Umbilical cord (tissue), 2 donors: ENCODE data around the gene DAPK1. TPM values are rescaled to one million over a fixed set of nuclear protein-coding genes. Genes with fewer than 3 reads are reported as not detected.

ENCODE experiments used
- DNase-seq: peaks from one replicate; pipeline ENCODE4 v3.0.0-alpha.2; 2015; ENCODE audit warnings: low spot score
- total RNA-seq: library from RNA; depleted of rRNA; stranded (reverse); fragments of >200 nt; gene quantifications from one replicate; pipeline ENCODE4 v1.2.3, GENCODE V29; 2014; ENCODE audit warnings: low replicate concordance; ENCODE audit not compliant: insufficient read depth

DAPK1 gene
- 77.0 TPM for total RNA-seq

GRCh38 chr9:87497604-87498045, at the start of gene DAPK1:
TSS of gene DAPK1 (plus strand) at chr9:87497867. CDS start at chr9:87499078, 1,211 bp downstream.
- peak; percentile 74 for DNase-seq

GRCh38 chr9:87451149-87451548, 46.5 kb upstream of the DAPK1 start:
- DNase-seq = no peak

- DNase-seq = no peak
These were observed 42.3 kb upstream of the DAPK1 start for GRCh38 chr9:87455407-87455806.

GRCh38 chr9:87461256-87461655, 36.4 kb upstream of the DAPK1 start:
- no peak for DNase-seq

GRCh38 chr9:87464110-87464991, 33.3 kb upstream of the DAPK1 start:
- no peak for DNase-seq

GRCh38 chr9:87464992-87465378, 32.7 kb upstream of the DAPK1 start:
- DNase-seq = no peak

- peak; percentile 51 for DNase-seq
These were observed 31.9 kb upstream of the DAPK1 start for GRCh38 chr9:87465816-87466215.

- DNase-seq = no peak
These were observed 30.5 kb upstream of the DAPK1 start for GRCh38 chr9:87467187-87467586.

GRCh38 chr9:87469793-87470465, 27.7 kb upstream of the DAPK1 start:
- peak; percentile 87 for DNase-seq

- no peak for DNase-seq
These were observed 25.9 kb upstream of the DAPK1 start for GRCh38 chr9:87471746-87472145.

GRCh38 chr9:87475463-87475862, 22.2 kb upstream of the DAPK1 start:
- peak; percentile 59 for DNase-seq

GRCh38 chr9:87478226-87478992, 19.3 kb upstream of the DAPK1 start:
- DNase-seq = no peak

- peak; percentile 54 for DNase-seq
These were observed 17.9 kb upstream of the DAPK1 start for GRCh38 chr9:87479801-87480201.

- no peak for DNase-seq
These were observed 15.5 kb upstream of the DAPK1 start for GRCh38 chr9:87481890-87482855.

- DNase-seq = no peak
These were observed 7.4 kb upstream of the DAPK1 start for GRCh38 chr9:87490225-87490624.

- no peak for DNase-seq
These were observed 6.8 kb upstream of the DAPK1 start for GRCh38 chr9:87490907-87491306.

- DNase-seq = no peak
These were observed 6.1 kb upstream of the DAPK1 start for GRCh38 chr9:87491523-87491922.

- no peak for DNase-seq
These were observed 5.0 kb upstream of the DAPK1 start for GRCh38 chr9:87492642-87493041.

GRCh38 chr9:87494970-87495471, 2.6 kb upstream of the DAPK1 start:
- peak; percentile 61 for DNase-seq

- DNase-seq = no peak
These were observed 525 bp upstream of the DAPK1 start for GRCh38 chr9:87497080-87497603.
